GM12875 (cell line): ENCODE data around the gene DLG5.

Experiments
- H3K4me3 ChIP-seq: one replicate; pipeline ENCODE4 v1.5.1; 2011; ENCODE audit warnings: low read depth, low read length, control low read depth
- TF ChIP-seq, protein P1 (sequence below): IDR thresholded peaks from 2 replicates; pipeline ENCODE4 v1.5.1; 2011; ENCODE audit warnings: low read depth, mild to moderate bottlenecking, control low read depth, inconsistent platforms, low read length, moderate library complexity, borderline replicate concordance; ENCODE audit not compliant: insufficient read depth

The DLG5 gene

GRCh38 chr10:77970869-77971803, 44.6 kb upstream of the DLG5 start:
- no peak overlapping the region for H3K4me3 ChIP-seq
- TF ChIP-seq, protein P1, sequence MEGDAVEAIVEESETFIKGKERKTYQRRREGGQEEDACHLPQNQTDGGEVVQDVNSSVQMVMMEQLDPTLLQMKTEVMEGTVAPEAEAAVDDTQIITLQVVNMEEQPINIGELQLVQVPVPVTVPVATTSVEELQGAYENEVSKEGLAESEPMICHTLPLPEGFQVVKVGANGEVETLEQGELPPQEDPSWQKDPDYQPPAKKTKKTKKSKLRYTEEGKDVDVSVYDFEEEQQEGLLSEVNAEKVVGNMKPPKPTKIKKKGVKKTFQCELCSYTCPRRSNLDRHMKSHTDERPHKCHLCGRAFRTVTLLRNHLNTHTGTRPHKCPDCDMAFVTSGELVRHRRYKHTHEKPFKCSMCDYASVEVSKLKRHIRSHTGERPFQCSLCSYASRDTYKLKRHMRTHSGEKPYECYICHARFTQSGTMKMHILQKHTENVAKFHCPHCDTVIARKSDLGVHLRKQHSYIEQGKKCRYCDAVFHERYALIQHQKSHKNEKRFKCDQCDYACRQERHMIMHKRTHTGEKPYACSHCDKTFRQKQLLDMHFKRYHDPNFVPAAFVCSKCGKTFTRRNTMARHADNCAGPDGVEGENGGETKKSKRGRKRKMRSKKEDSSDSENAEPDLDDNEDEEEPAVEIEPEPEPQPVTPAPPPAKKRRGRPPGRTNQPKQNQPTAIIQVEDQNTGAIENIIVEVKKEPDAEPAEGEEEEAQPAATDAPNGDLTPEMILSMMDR: no peak

DNA sequence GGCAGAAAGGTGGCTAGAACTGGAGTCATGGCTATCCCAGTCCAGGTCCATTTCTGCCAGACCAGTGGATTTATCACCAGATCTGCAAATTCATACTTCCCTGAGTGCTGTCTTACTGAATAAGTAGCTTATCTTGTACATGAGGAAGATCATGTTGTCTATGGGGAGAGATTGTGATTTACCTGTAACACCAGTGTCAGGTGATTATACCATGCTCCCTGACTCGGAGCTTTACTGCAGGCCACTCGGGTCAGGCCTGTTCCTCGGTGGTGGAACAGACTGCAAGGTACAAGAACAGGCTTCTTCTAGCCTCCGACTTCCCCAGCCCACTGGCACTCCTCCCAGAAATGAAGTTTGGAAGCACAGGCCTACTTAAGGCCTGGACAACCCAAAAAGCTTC, 42.6 kb upstream of the DLG5 start:
- H3K4me3 ChIP-seq: no peak overlapping the region
- TF ChIP-seq, protein P1: no peak

GRCh38 chr10:77967611-77968022, 41.1 kb upstream of the DLG5 start:
- TF ChIP-seq, protein P1: no peak
- H3K4me3 ChIP-seq: no peak overlapping the region

GRCh38 chr10:77965294-77965693, 38.7 kb upstream of the DLG5 start:
- TF ChIP-seq, protein P1: no peak
- H3K4me3 ChIP-seq: no peak overlapping the region

DNA sequence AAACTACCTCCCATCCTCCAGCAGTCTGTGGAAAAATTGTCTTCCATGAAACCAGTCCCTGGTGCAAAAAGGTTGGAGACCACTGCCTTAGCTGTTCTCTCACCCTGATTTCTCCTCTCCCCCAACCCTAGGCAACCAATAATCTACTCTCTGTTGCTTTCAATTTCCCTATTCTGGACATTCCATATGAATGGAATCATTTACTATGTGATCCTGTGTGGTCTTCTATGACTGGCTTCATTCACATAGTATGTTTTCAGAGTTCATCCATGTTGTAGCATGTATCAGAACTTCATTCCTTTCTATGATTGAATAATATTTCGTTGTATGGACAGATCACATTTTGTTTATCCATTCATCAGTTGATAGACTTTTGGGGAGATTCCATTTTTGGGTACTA, 38.3 kb upstream of the DLG5 start:
- TF ChIP-seq, protein P1: no peak

DNA sequence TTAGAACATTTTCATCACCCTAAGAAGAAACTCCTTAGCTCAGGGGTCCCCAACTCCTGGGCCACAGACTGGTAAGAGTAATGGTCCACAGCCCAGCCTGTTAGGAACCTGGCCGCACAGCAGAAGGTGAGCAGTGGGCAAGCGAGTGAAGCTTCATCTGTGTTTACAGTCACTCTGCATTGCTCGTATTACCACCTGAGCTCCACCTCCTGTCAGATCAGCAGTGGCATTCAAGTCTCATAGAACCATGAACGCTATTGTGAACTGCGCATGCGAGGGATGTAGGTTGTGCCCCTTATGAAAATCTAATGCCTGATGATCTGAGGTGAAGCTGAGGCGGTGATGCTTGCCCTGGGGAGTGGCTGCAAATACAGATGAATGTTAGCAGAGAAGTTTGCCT, 37.3 kb upstream of the DLG5 start:
- TF ChIP-seq, protein P1: no peak

More for the DNA sequence above, 38.3 kb upstream of the DLG5 start:
- H3K4me3 ChIP-seq: no peak overlapping the region

More for the DNA sequence above, 37.3 kb upstream of the DLG5 start:
- no peak overlapping the region for H3K4me3 ChIP-seq
